Prostate gland (tissue), 2 donors: ENCODE data around the gene ADIPOR2. TPM values are rescaled to one million over a fixed set of nuclear protein-coding genes. Genes with fewer than 3 reads are reported as not detected.

ENCODE experiments used
- DNase-seq: peaks from one replicate; pipeline ENCODE4 v3.0.0-alpha.2; 2019; ENCODE audit warnings: low spot score
- H3K27ac ChIP-seq, 2 donors: fragments of 200-600 bp; sonication (generic); 2 replicates each; pipeline ENCODE4 v1.5.1; 2017 to 2019
- H3K27me3 ChIP-seq: fragments of 200-600 bp; sonication (generic); replicated peaks from 2 replicates; pipeline ENCODE4 v1.5.1; 2019; ENCODE audit not compliant: insufficient read depth
- H3K36me3 ChIP-seq, 2 donors: fragments of 200-600 bp; sonication (generic); 1 replicate in 1 of 2; 2 replicates in 1 of 2; pipeline versions ENCODE4 v1.5.1 to v1.8.1; 2017 to 2019
- H3K4me1 ChIP-seq: fragments of 200-600 bp; sonication (generic); replicated peaks from 2 replicates; pipeline ENCODE4 v1.5.1; 2019
- H3K4me3 ChIP-seq, 2 donors: fragments of 200-600 bp; sonication (generic); 2 replicates each; pipeline ENCODE4 v1.5.1; 2017 to 2019
- H3K9me3 ChIP-seq: fragments of 200-600 bp; sonication (generic); 2 replicates; pipeline ENCODE4 v1.5.1; 2017
- CTCF ChIP-seq, 4 experiments: fragments of 200-600 bp in 2 of 4; fragments of 450-650 bp in 2 of 4; sonication (generic) in 2 of 4; IDR thresholded peaks; 1 replicate in 3 of 4; 2 replicates in 1 of 4; pipeline ENCODE4 v1.5.1; 2016 to 2019; ENCODE audit warnings: antibody characterized with exemption in 4 of 4, mild to moderate bottlenecking in 2 of 4, moderate library complexity in 2 of 4
- POLR2A ChIP-seq: fragments of 450-650 bp; IDR thresholded peaks from one replicate; pipeline ENCODE4 v1.6.1; 2016; ENCODE audit warnings: antibody characterized with exemption, mild to moderate bottlenecking
- POLR2AphosphoS5 ChIP-seq: sonication (generic); formaldehyde crosslinking; IDR thresholded peaks from one replicate; pipeline ENCODE4 v1.6.1; 2017; ENCODE audit warnings: antibody characterized with exemption
- WGBS: methylation state at CpG from one replicate; pipeline ENCODE4 v1.1.5; 2018; 5-methylcytosine and 5-hydroxymethylcytosine counted together
- intact Hi-C: fragments of 100-400 bp; cut with DNase I; formaldehyde crosslinking; loops from one replicate; pipeline ENCODE4 v1.14.2; 2022
- total RNA-seq, 2 donors: library from RNA; depleted of rRNA; stranded (reverse); fragments of >200 nt; gene quantifications; one replicate each; pipeline ENCODE4 v1.1.0, GENCODE V29; 2016

Gene ADIPOR2
- 10 to 100 TPM; 23.7 to 46.2 TPM for total RNA-seq

GRCh38 chr12:1690578-1691122 lies at the start of gene ADIPOR2:
TSS of gene ADIPOR2 (plus strand) at chr12:1691070. CDS start at chr12:1754344, 63,274 bp downstream.
- intact Hi-C loops, result no loop called here
- H3K4me3 ChIP-seq, result peak within 1 kb of the TSS; percentile 92 to 95
- peak; percentile 99 for TF ChIP-seq POLR2AphosphoS5
- TF ChIP-seq CTCF (IDR thresholded peaks at IDR 0.05), result peak in 1 of 4 experiments; percentile 18
- peak; percentile 92 for TF ChIP-seq POLR2A
- no peaks in the 10 kb centered on the region for H3K36me3 ChIP-seq
- 2% methylated on average over 50 of the region's 59 CpGs for WGBS
- H3K27me3 ChIP-seq, result no peaks in the 10 kb centered on the region
- DNase-seq, result peak; percentile 94
- peak within 1 kb of the TSS; percentile 91 to 95 for H3K27ac ChIP-seq
- no peaks in the 10 kb centered on the region for H3K4me1 ChIP-seq
- no peaks in the 10 kb centered on the region for H3K9me3 ChIP-seq

GRCh38 chr12:1642513-1642912 lies 48.4 kb upstream of the ADIPOR2 start:
- no peak overlapping the region for H3K4me3 ChIP-seq
- intact Hi-C loops, result no loop called here
- TF ChIP-seq POLR2A, result no peak
- no peak for TF ChIP-seq CTCF (IDR thresholded peaks at IDR 0.05)
- no peak for TF ChIP-seq POLR2AphosphoS5
- H3K9me3 ChIP-seq, result no peaks in the 10 kb centered on the region
- no peaks in the 10 kb centered on the region for H3K4me1 ChIP-seq
- peak overlapping the region in 1 of 2 donors; percentile 36 for H3K27ac ChIP-seq
- no peak for DNase-seq
- peaks cover 0 to 3% of the 10 kb centered on the region in 2 donors for H3K36me3 ChIP-seq
- no peaks in the 10 kb centered on the region for H3K27me3 ChIP-seq
- 46% methylated on average over 7 of the region's 7 CpGs for WGBS

GRCh38 chr12:1643043-1643442 lies 47.8 kb upstream of the ADIPOR2 start:
- no peak for DNase-seq
- no peak for TF ChIP-seq POLR2AphosphoS5
- no peak for TF ChIP-seq POLR2A
- TF ChIP-seq CTCF (IDR thresholded peaks at IDR 0.05), result no peak
- no peak overlapping the region for H3K4me3 ChIP-seq
- no peaks in the 10 kb centered on the region for H3K4me1 ChIP-seq
- intact Hi-C loops, result no loop called here
- H3K36me3 ChIP-seq, result peaks cover 0 to 3% of the 10 kb centered on the region in 2 donors
- H3K9me3 ChIP-seq, result no peaks in the 10 kb centered on the region
- 91% methylated on average over 9 of the region's 9 CpGs for WGBS
- H3K27ac ChIP-seq, result peak overlapping the region in 1 of 2 donors; percentile 36
- H3K27me3 ChIP-seq, result no peaks in the 10 kb centered on the region

- Histone ChIP-seq H3K4me1 (no peaks in the 10 kb centered on the region), H3K27me3 (no peaks in the 10 kb centered on the region), H3K9me3 (no peaks in the 10 kb centered on the region), H3K4me3 (no peak overlapping the region), H3K27ac (no peak overlapping the region), H3K36me3 (no peaks in the 10 kb centered on the region)
- intact Hi-C loops, result no loop called here
- no peak for DNase-seq
- TF ChIP-seq POLR2AphosphoS5 (no peak), POLR2A (no peak), CTCF (IDR thresholded peaks at IDR 0.05) (no peak)
- 50% methylated on average over 7 of the region's 7 CpGs for WGBS
Measured at GRCh38 chr12:1643905-1644533, 46.9 kb upstream of the ADIPOR2 start.
